H1 (cell line): Measurements from ENCODE around the gene DNAJB14. TPM values are rescaled to one million over a fixed set of nuclear protein-coding genes. Genes with fewer than 3 reads are reported as not detected.

Experiments used
- CTCF ChIA-PET: fragments of 300-600 bp; sonication (Branson Sonifier 250); formaldehyde crosslinking; loops from one replicate; lab custom pipeline; 2021; ENCODE audit not compliant: partially characterized antibody; lab: Charles Lee
- POLR2A ChIA-PET: fragments of 300-600 bp; sonication (Branson Sonifier 250); formaldehyde crosslinking; loops from one replicate; lab custom pipeline; 2021; ENCODE audit warnings: inconsistent platforms; ENCODE audit not compliant: partially characterized antibody; lab: Charles Lee
- DNase-seq, 2 experiments: peaks; one replicate each; pipeline versions ENCODE4 v3.0.0 to v3.0.0-alpha.2; 2010 to 2022; ENCODE audit warnings: low spot score in 2 of 2, low read depth in 1 of 2, mixed read lengths in 1 of 2
- FAIRE-seq: peaks from 2 replicates; lab custom pipeline; 2011; peaks lifted over from hg19 to GRCh38; lab: Jason Lieb, UNC
- H2AFZ ChIP-seq: 2 replicates; pipeline ENCODE4 v1.8.1; 2012; ENCODE audit warnings: low read length, inconsistent platforms
- H2AK5ac ChIP-seq: 2 replicates; pipeline ENCODE4 v1.6.1; 2013; ENCODE audit warnings: low read depth, low read length
- H2BK120ac ChIP-seq: replicated peaks from 2 replicates; pipeline ENCODE3; 2013; ENCODE audit warnings: low read depth, low read length, inconsistent platforms
- H2BK12ac ChIP-seq: 2 replicates; pipeline ENCODE4 v1.6.1; 2013; ENCODE audit warnings: low read depth, low read length
- H2BK15ac ChIP-seq: 2 replicates; pipeline ENCODE4 v1.6.1; 2013; ENCODE audit warnings: low read length
- H2BK20ac ChIP-seq: 2 replicates; pipeline ENCODE4 v1.6.1; 2013; ENCODE audit warnings: low read length
- H2BK5ac ChIP-seq: 2 replicates; pipeline ENCODE4 v1.6.1; 2013; ENCODE audit warnings: low read depth, low read length
- H3K14ac ChIP-seq: 2 replicates; pipeline ENCODE4 v1.6.1; 2013; ENCODE audit warnings: inconsistent platforms; ENCODE audit not compliant: insufficient read length
- H3K18ac ChIP-seq: 2 replicates; pipeline ENCODE4 v1.6.1; 2013; ENCODE audit warnings: low read length; ENCODE audit errors: extremely low read depth
- H3K23ac ChIP-seq: 2 replicates; pipeline ENCODE4 v1.6.1; 2013; ENCODE audit warnings: inconsistent platforms; ENCODE audit not compliant: insufficient read length
- H3K23me2 ChIP-seq: 2 replicates; pipeline ENCODE4 v1.6.1; 2013; ENCODE audit warnings: low read depth, low read length
- H3K27ac ChIP-seq: 2 replicates; pipeline ENCODE4 v1.6.1; 2011; ENCODE audit warnings: low read depth, low read length, inconsistent platforms
- H3K27me3 ChIP-seq, 4 experiments: replicated peaks in 1 of 4; 1 replicate in 1 of 4; 2 replicates in 3 of 4; pipeline versions ENCODE4 v1.6.1 to v1.8.1; 2011 to 2013; ENCODE audit warnings: low read length in 3 of 4, mild to moderate bottlenecking in 3 of 4, inconsistent platforms in 2 of 4, mixed read lengths in 2 of 4, moderate library complexity in 1 of 4; ENCODE audit not compliant: control insufficient read depth in 3 of 4, insufficient read depth in 3 of 4; ENCODE audit errors: extremely low read depth in 1 of 4
- H3K36me3 ChIP-seq, 4 experiments: 2 replicates each; pipeline versions ENCODE4 v1.6.1 to v1.8.1; 2011 to 2013; ENCODE audit warnings: mild to moderate bottlenecking in 4 of 4, low read length in 3 of 4, moderate library complexity in 2 of 4, control low read depth in 1 of 4, inconsistent platforms in 1 of 4; ENCODE audit not compliant: insufficient read depth in 4 of 4, control insufficient read depth in 2 of 4
- H3K4ac ChIP-seq: replicated peaks from 2 replicates; pipeline ENCODE3; 2013; ENCODE audit warnings: low read length, low read depth, mixed read lengths, inconsistent platforms; ENCODE audit not compliant: insufficient read length
- H3K4me1 ChIP-seq, 4 experiments: replicated peaks in 1 of 4; 1 replicate in 1 of 4; 2 replicates in 3 of 4; pipeline versions ENCODE4 v1.6.1 to v1.8.1; 2011 to 2013; ENCODE audit warnings: low read length in 3 of 4, inconsistent platforms in 2 of 4, mixed read lengths in 1 of 4; ENCODE audit not compliant: insufficient read depth in 4 of 4, control insufficient read depth in 3 of 4
- H3K4me2 ChIP-seq, 2 experiments: 2 replicates each; pipeline versions ENCODE4 v1.6.1 to v1.8.1; 2011 to 2013; ENCODE audit warnings: low read depth in 2 of 2, low read length in 2 of 2, control low read depth in 1 of 2, inconsistent platforms in 1 of 2, mild to moderate bottlenecking in 1 of 2; ENCODE audit not compliant: insufficient read depth in 1 of 2
- H3K4me3 ChIP-seq, 4 experiments: fragments of 200-600, 300-600 bp in 1 of 4; sonication (generic), shearing (Covaris generic), sonication (Bioruptor Twin) in 1 of 4; 2 replicates each; pipeline versions ENCODE4 v1.5.1 to v1.8.1; 2011 to 2016; ENCODE audit warnings: low read length in 4 of 4, low read depth in 3 of 4, control low read depth in 2 of 4, inconsistent platforms in 2 of 4, mild to moderate bottlenecking in 2 of 4, mixed read lengths in 1 of 4, moderate library complexity in 1 of 4; ENCODE audit not compliant: insufficient read depth in 2 of 4; ENCODE audit errors: extremely low read depth in 1 of 4
- H3K56ac ChIP-seq: replicated peaks from 2 replicates; pipeline ENCODE3; 2013; ENCODE audit warnings: low read depth, mild to moderate bottlenecking, mixed read lengths, low read length, inconsistent platforms; ENCODE audit not compliant: insufficient read length
- H3K79me1 ChIP-seq: 2 replicates; pipeline ENCODE4 v1.6.1; 2013; ENCODE audit warnings: low read depth, low read length, control low read depth
- H3K79me2 ChIP-seq, 2 experiments: 2 replicates each; pipeline versions ENCODE4 v1.6.1 to v1.8.1; 2012 to 2013; ENCODE audit warnings: low read length in 2 of 2, mild to moderate bottlenecking in 2 of 2, inconsistent platforms in 1 of 2; ENCODE audit not compliant: insufficient read depth in 2 of 2, control insufficient read depth in 1 of 2
- H3K9ac ChIP-seq, 4 experiments: replicated peaks in 1 of 4; 1 replicate in 1 of 4; 2 replicates in 3 of 4; pipeline versions ENCODE4 v1.6.1 to v1.8.1; 2011 to 2013; ENCODE audit warnings: low read depth in 3 of 4, low read length in 3 of 4, control low read depth in 2 of 4, mild to moderate bottlenecking in 2 of 4, moderate library complexity in 2 of 4, inconsistent platforms in 1 of 4; ENCODE audit errors: extremely low read depth in 1 of 4
- H3K9me3 ChIP-seq, 2 experiments: 2 replicates each; pipeline versions ENCODE4 v1.6.1 to v1.8.1; 2012 to 2013; ENCODE audit warnings: mild to moderate bottlenecking in 2 of 2, moderate library complexity in 2 of 2, control low read depth in 1 of 2, inconsistent platforms in 1 of 2, low read depth in 1 of 2, low read length in 1 of 2, mixed read lengths in 1 of 2; ENCODE audit not compliant: insufficient read depth in 2 of 2
- H4K20me1 ChIP-seq, 2 experiments: replicated peaks in 1 of 2; 2 replicates each; pipeline versions ENCODE3 to v1.8.1; 2011 to 2013; ENCODE audit warnings: inconsistent platforms in 2 of 2, low read length in 2 of 2, mild to moderate bottlenecking in 1 of 2; ENCODE audit not compliant: insufficient read depth in 2 of 2, control insufficient read depth in 1 of 2
- H4K5ac ChIP-seq: 2 replicates; pipeline ENCODE4 v1.6.1; 2013; ENCODE audit warnings: low read length, low read depth, mixed read lengths, inconsistent platforms; ENCODE audit not compliant: insufficient read length
- H4K8ac ChIP-seq: 2 replicates; pipeline ENCODE4 v1.8.0; 2013; ENCODE audit warnings: mild to moderate bottlenecking, moderate library complexity, low read length, inconsistent platforms; ENCODE audit not compliant: insufficient read depth; ENCODE audit errors: extremely low read depth
- H4K91ac ChIP-seq: replicated peaks from 2 replicates; pipeline ENCODE3; 2013; ENCODE audit warnings: low read length, mixed read lengths, inconsistent platforms; ENCODE audit not compliant: insufficient read length
- BACH1 ChIP-seq: IDR thresholded peaks from 2 replicates; pipeline ENCODE4 v1.6.1; 2012; ENCODE audit warnings: low read length, improper control_type of control experiment
- BRCA1 ChIP-seq: IDR thresholded peaks from 2 replicates; pipeline ENCODE4 v1.6.1; 2012; ENCODE audit warnings: low read depth, low read length, improper control_type of control experiment
- CBX5 ChIP-seq: fragments of 300-800, 300-1000 bp; sonication (generic); IDR thresholded peaks from 2 replicates; pipeline ENCODE4 v1.7.1; 2016; ENCODE audit warnings: antibody characterized with exemption, low read length, low read depth
- CBX8 ChIP-seq: fragments of 300-800, 300-1000 bp; sonication (generic); IDR thresholded peaks from 2 replicates; pipeline ENCODE4 v1.7.1; 2016; ENCODE audit warnings: low read depth, low read length, borderline replicate concordance
- CHD2 ChIP-seq: IDR thresholded peaks from 2 replicates; pipeline ENCODE4 v1.6.1; 2012; ENCODE audit warnings: low read length, improper control_type of control experiment
- CTBP2 ChIP-seq: IDR thresholded peaks from 2 replicates; pipeline ENCODE4 v1.7.0; 2011; ENCODE audit warnings: borderline replicate concordance, mild to moderate bottlenecking, moderate library complexity, mixed read lengths, low read length; ENCODE audit not compliant: insufficient read depth, insufficient read length
- EP300 ChIP-seq, 2 experiments: IDR thresholded peaks; 1 replicate in 1 of 2; 2 replicates in 1 of 2; pipeline ENCODE4 v1.6.1; 2011 to 2012; ENCODE audit warnings: low read depth in 2 of 2, low read length in 2 of 2, mild to moderate bottlenecking in 2 of 2, borderline replicate concordance in 1 of 2, inconsistent platforms in 1 of 2, moderate library complexity in 1 of 2
- JUN ChIP-seq: IDR thresholded peaks from 2 replicates; pipeline ENCODE4 v1.6.1; 2011; ENCODE audit warnings: low read depth, mild to moderate bottlenecking, improper control_type of control experiment, low read length
- JUND ChIP-seq: IDR thresholded peaks from 2 replicates; pipeline ENCODE4 v1.6.1; 2011; ENCODE audit warnings: mild to moderate bottlenecking, improper control_type of control experiment, low read length
- KDM4A ChIP-seq: IDR thresholded peaks from one replicate; pipeline ENCODE4 v1.7.1; 2012; ENCODE audit warnings: low read depth, mild to moderate bottlenecking, moderate library complexity, low read length, inconsistent platforms; ENCODE audit not compliant: severe bottlenecking
- SP2 ChIP-seq: IDR thresholded peaks from 2 replicates; pipeline ENCODE4 v1.6.1; 2012; ENCODE audit warnings: mild to moderate bottlenecking, low read length, inconsistent platforms
- TAF7 ChIP-seq: optimal IDR thresholded peaks from 2 replicates; pipeline ENCODE3; 2011; ENCODE audit warnings: low read depth, mild to moderate bottlenecking, inconsistent platforms, low read length, moderate library complexity, borderline replicate concordance
- WGBS, 2 experiments: shearing (Covaris generic) in 1 of 2; methylation state at CpG; one replicate each; pipeline versions ENCODE4 v1.1.6 to v1.1.7; 2013 to 2015; ENCODE audit warnings: low lambda C conversion rate in 2 of 2, mixed read lengths in 2 of 2, inconsistent platforms in 1 of 2, low coverage in 1 of 2, missing lambda C conversion rate in 1 of 2; ENCODE audit not compliant: insufficient replicate concordance in 2 of 2, insufficient coverage in 1 of 2, insufficient read length in 1 of 2; ENCODE audit errors: extremely low coverage in 1 of 2, missing lambda C conversion rate in 1 of 2; 5-methylcytosine and 5-hydroxymethylcytosine counted together
- polyA plus RNA-seq, 7 experiments: library from polyadenylated mRNA; depleted of rRNA in 3 of 7; stranded (reverse) in 5 of 7; unstranded in 2 of 7; fragments of >200 nt in 5 of 7; fragments of 200-250 nt in 2 of 7; gene quantifications; 1 replicate in 5 of 7; 2 replicates in 1 of 7; 4 replicates in 1 of 7; pipeline versions ENCODE4 v1.2.1 to v1.2.3, GENCODE V29; 2011 to 2013; ENCODE audit warnings: missing spikeins in 2 of 7, mixed read lengths in 2 of 7
- total RNA-seq: library from RNA; stranded (reverse); fragmentation: NEBNext Ultra II Directional; extraction: Animal tissue kit (Norgen Biotek cat#: 25700); gene quantifications from 2 replicates; pipeline ENCODE4 v1.2.1, GENCODE V29; 2021

DNAJB14 gene
- total and polyA plus RNA-seq, 2 of the 8 experiments (the other 6 are each of a cell fraction or from before 2014, with no cell fraction given): 3.4 to 35.4 TPM

DNA sequence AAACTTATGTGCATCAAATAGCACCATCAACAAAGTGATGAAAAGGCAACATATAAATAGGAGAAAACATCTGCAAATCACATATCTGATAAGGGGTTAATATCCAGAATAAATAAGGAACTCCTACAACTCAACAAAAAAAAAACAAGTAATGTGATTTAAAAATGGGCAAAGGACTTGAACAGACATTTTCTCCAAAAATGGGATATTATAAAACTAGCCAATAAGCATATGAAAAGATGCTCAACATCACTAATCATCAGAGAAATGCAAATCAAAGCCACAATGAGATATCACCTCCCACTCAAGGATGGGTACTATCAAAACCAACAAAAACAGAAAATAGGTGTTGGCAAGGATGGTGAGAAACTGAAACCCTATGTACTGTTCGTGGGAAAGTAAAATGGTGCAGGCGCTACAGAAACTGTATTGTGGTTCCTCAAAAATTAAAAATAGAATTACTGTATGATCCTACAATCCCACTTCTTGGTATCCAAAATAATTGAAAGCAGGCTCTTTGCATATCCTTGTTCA, 2.4 kb downstream of the DNAJB14 start:
- FAIRE-seq: no peak
- Histone ChIP-seq H2BK12ac (no peak overlapping the region), H3K9ac (no peak overlapping the region), H3K36me3 (peaks cover 9 to 26% (median 12%) of the 10 kb centered on the region in 4 experiments), H3K4me2 (no peak overlapping the region; a peak in 1 of 4 replicates), H3K79me1 (no peaks in the 10 kb centered on the region), H3K23me2 (no peaks in the 10 kb centered on the region; the same call in 1 of the 2 replicates), H4K8ac (no peak overlapping the region), H3K27ac (no peak overlapping the region), H3K4me3 (no peak overlapping the region), H3K9me3 (no peaks in the 10 kb centered on the region), H3K23ac (no peak overlapping the region), H2BK15ac (no peak overlapping the region), H4K91ac (no peak overlapping the region), H3K56ac (no peak overlapping the region), H2BK20ac (no peak overlapping the region), H3K79me2 (peaks cover 0 to 75% of the 10 kb centered on the region in 2 experiments; a peak in 2 of 4 replicates), H3K4me1 (peaks cover 0 to 11% (median 6%) of the 10 kb centered on the region in 4 experiments; a peak in 4 of 7 replicates), H3K27me3 (no peaks in the 10 kb centered on the region), H3K14ac (no peak overlapping the region), H3K4ac (no peak overlapping the region), H2BK5ac (no peak overlapping the region), H4K20me1 (peaks cover 7% of the 10 kb centered on the region in 2 experiments), H2AFZ (no peak overlapping the region), H3K18ac (no peak overlapping the region), H4K5ac (no peak overlapping the region), H2AK5ac (no peak overlapping the region), H2BK120ac (no peak overlapping the region)
- TF ChIP-seq BRCA1 (no peak), SP2 (no peak), CTBP2 (no peak), JUN (no peak), CHD2 (no peak), TAF7 (no peak), EP300 (IDR thresholded peaks at IDR 0.05; ENCODE audit: borderline replicate concordance in 1 of 2, low read depth in 2 of 2, low read length in 2 of 2) (no peak), CBX5 (no peak), CBX8 (no peak), JUND (no peak), BACH1 (no peak), KDM4A (no peak)
- POLR2A ChIA-PET: interaction anchor here (0.6 to 5.6 kb wide), 2 partner anchors 48 to 116 kb away, joined by 3 to 83 read pairs; partner anchors contain the start of gene LAMTOR3
- CTCF ChIA-PET: no interaction called here
- 97% methylated on average over 2 of the region's 2 CpGs; no CpG with 5 or more reads in 1 of the 2 experiments for WGBS, 2 experiments
- DNase-seq: no peak
